Bronchus fibroblast of lung (primary cell): ENCODE measurements around the gene ZNG1E. TPM values are rescaled to one million over a fixed set of nuclear protein-coding genes. Genes with fewer than 3 reads are reported as not detected.

ENCODE experiments used
- total RNA-seq: library from RNA; depleted of rRNA; stranded (reverse); fragments of >200 nt; gene quantifications from 2 replicates; pipeline ENCODE4 v1.2.3, GENCODE V29; 2015

The ZNG1E gene
- 17.4 and 19.2 TPM in 2 replicates for total RNA-seq

GRCh38 chr9:65675589-65676021, at the start of gene ZNG1E:
Gene ZNG1E, plus strand, starts transcription at chr9:65675928. Its CDS starts 49 bp downstream, at chr9:65675977.

GRCh38 chr9:65737096-65737564, 61.4 kb downstream of the ZNG1E start, which contains the start of gene FOXD4L4:
Gene FOXD4L4, plus strand, starts transcription at chr9:65737146. Its CDS starts 0 bp downstream, at chr9:65737146.

Other genes with a start within 250 kb of the ZNG1E start
- not detected in 2 replicates for gene FOXD4L4, start 61.2 kb downstream of the ZNG1E start, total RNA-seq